Measurements from ENCODE around the gene CETN1.

CETN1 gene

DNA sequence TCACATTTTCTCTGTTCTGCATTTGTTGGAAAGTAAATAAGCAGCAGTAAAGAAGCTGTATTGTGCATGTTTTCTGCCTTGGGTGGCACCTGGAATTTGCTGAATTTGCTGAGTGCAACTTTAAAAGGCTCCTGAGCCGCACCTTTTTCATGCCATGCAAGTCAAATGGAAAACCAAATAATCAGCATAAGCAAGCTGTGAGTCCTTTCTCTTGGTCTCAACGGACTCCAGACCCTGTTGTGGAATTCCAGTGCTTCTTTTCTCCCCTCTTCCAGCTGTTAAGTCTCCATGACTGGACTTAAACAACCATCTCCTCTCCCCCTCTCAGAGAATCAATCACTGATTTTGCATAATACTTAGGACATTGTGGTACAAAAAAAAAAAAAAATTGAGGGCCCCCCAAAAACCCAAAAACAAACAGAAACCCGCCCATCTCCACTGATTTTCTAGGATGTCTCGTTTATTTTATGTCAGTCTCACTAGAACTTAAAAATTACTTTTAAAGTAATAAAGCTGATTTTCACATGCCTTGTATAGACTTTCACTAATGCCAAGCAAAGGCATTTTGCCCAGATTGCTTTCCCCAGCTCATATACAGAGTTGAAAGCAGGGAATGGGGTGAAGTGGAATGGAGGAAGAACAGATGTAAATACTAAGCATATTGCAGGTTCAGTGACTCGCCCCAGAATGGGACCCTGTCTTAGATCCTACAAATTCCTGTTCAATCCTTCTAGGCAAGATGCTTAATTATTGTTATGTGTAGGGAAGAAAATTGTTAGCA is 5.1 kb upstream of the CETN1 start:
- TF ChIP-seq NFIC (IDR thresholded peaks at IDR 0.05) (no peak), CEBPB (IDR thresholded peaks at IDR 0.05) (no peak), CREB1 (IDR thresholded peaks at IDR 0.05; ENCODE audit: low read depth) (no peak), EGR1 (IDR thresholded peaks at IDR 0.05) (no peak), ZBTB7A (IDR thresholded peaks at IDR 0.05; ENCODE audit: low read depth) (no peak), YY1 (IDR thresholded peaks at IDR 0.05; ENCODE audit: low read depth) (no peak), RAD21 (IDR thresholded peaks at IDR 0.05; ENCODE audit: low read depth) (no peak), FOXM1 (IDR thresholded peaks at IDR 0.05; ENCODE audit: borderline replicate concordance, low read depth) (no peak), TAF1 (IDR thresholded peaks at IDR 0.05; ENCODE audit: low read depth) (no peak), TCF12 (IDR thresholded peaks at IDR 0.05; ENCODE audit: low read depth) (no peak), TEAD4 (IDR thresholded peaks at IDR 0.05) (no peak), EP300 (IDR thresholded peaks at IDR 0.05; ENCODE audit: borderline replicate concordance) (no peak)
- TF ChIP-seq, protein P1, sequence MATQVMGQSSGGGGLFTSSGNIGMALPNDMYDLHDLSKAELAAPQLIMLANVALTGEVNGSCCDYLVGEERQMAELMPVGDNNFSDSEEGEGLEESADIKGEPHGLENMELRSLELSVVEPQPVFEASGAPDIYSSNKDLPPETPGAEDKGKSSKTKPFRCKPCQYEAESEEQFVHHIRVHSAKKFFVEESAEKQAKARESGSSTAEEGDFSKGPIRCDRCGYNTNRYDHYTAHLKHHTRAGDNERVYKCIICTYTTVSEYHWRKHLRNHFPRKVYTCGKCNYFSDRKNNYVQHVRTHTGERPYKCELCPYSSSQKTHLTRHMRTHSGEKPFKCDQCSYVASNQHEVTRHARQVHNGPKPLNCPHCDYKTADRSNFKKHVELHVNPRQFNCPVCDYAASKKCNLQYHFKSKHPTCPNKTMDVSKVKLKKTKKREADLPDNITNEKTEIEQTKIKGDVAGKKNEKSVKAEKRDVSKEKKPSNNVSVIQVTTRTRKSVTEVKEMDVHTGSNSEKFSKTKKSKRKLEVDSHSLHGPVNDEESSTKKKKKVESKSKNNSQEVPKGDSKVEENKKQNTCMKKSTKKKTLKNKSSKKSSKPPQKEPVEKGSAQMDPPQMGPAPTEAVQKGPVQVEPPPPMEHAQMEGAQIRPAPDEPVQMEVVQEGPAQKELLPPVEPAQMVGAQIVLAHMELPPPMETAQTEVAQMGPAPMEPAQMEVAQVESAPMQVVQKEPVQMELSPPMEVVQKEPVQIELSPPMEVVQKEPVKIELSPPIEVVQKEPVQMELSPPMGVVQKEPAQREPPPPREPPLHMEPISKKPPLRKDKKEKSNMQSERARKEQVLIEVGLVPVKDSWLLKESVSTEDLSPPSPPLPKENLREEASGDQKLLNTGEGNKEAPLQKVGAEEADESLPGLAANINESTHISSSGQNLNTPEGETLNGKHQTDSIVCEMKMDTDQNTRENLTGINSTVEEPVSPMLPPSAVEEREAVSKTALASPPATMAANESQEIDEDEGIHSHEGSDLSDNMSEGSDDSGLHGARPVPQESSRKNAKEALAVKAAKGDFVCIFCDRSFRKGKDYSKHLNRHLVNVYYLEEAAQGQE (IDR thresholded peaks at IDR 0.05; ENCODE audit: low read depth): no peak
- TF ChIP-seq, protein P2, sequence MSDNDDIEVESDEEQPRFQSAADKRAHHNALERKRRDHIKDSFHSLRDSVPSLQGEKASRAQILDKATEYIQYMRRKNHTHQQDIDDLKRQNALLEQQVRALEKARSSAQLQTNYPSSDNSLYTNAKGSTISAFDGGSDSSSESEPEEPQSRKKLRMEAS (IDR thresholded peaks at IDR 0.05): no peak
- TF ChIP-seq, protein P3, sequence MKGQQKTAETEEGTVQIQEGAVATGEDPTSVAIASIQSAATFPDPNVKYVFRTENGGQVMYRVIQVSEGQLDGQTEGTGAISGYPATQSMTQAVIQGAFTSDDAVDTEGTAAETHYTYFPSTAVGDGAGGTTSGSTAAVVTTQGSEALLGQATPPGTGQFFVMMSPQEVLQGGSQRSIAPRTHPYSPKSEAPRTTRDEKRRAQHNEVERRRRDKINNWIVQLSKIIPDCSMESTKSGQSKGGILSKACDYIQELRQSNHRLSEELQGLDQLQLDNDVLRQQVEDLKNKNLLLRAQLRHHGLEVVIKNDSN (IDR thresholded peaks at IDR 0.05): no peak

DNA sequence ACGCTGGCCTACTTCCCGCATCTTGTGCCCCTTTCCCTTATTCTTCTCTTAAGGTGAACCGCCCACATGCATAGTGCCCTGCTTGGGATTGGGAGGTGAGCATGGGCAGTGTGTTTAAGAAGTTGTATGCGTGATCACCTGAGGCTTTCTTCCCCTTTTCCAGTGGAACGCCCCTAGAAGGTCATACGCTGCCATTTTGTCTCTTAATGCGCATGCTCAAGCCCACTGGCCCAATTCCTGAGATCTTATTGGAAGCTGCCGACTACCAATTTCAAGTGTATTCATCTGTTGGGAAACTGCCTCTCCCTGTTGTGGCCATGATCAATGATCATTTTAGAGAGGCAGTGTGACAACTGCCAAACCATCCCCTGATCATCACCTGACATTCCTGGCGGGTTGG is 3.3 kb upstream of the CETN1 start:
- no peak for TF ChIP-seq YY1 (IDR thresholded peaks at IDR 0.05; ENCODE audit: low read depth)
- TF ChIP-seq, protein P3 (IDR thresholded peaks at IDR 0.05): no peak
- TF ChIP-seq ZBTB7A (IDR thresholded peaks at IDR 0.05; ENCODE audit: low read depth): no peak
- no peak for TF ChIP-seq CEBPB (IDR thresholded peaks at IDR 0.05)
- TF ChIP-seq, protein P2 (IDR thresholded peaks at IDR 0.05): no peak
- no peak for TF ChIP-seq TCF12 (IDR thresholded peaks at IDR 0.05; ENCODE audit: low read depth)
- no peak for TF ChIP-seq RAD21 (IDR thresholded peaks at IDR 0.05; ENCODE audit: low read depth)
- no peak for TF ChIP-seq FOXM1 (IDR thresholded peaks at IDR 0.05; ENCODE audit: borderline replicate concordance, low read depth)

DNA sequence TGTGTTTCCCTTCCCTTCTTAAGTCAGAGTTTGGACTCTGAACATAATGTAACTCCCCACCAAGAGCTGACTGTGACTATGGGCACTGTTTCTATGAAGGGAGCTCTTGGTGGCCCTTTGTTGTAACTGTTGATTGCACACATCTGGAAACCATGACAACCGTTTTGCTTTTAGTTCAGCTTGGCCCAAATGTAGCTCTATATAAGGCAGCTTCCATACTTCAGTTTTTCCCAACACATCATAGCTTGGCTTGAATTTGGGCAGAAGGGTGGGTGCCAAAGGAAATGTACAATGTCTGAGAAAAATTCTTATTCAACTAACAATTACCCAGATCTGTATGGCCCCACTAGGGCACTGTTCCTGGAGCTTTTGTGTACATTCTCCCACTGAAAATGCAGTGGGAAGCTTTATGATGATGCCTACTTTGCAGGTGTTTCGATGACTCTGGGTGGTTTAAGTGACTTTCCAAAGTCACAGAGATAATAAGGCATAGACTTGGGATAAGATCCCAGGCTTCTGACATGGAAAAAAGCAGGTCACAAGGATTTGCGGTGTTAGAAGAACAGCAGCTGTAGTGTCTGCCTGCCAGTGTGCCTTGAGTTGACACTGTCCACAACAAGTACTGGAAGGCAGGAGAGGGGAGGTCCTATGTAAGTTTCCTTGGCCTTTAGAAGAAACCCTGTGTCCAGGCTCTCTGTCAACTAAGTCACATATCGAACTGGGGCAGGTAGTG is 2.4 kb upstream of the CETN1 start:
- TF ChIP-seq NFIC (IDR thresholded peaks at IDR 0.05): no peak

DNA sequence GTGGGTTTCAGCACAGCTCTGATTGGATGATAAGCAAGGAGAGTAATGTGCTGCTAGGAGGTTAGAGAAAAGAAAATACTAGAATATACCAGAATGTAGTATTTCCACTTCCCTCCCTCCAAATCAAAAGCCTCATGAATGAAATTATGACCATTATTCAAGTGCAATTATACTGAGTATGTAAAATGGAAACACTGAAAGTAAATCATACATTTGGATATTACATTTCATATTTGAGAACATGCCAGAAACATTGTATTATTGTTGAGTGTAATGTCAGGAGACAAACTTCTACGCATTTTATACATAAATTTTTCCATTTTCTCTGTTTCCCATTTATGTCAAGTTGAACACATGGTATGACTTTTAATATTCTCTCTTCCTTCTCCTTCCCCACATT is 942 bp upstream of the CETN1 start:
- TF ChIP-seq, protein P1 (IDR thresholded peaks at IDR 0.05; ENCODE audit: low read depth): no peak
- TF ChIP-seq NFIC (IDR thresholded peaks at IDR 0.05) (no peak), CREB1 (IDR thresholded peaks at IDR 0.05; ENCODE audit: low read depth) (no peak), TCF12 (IDR thresholded peaks at IDR 0.05; ENCODE audit: low read depth) (no peak), EP300 (IDR thresholded peaks at IDR 0.05; ENCODE audit: borderline replicate concordance) (no peak)

DNA sequence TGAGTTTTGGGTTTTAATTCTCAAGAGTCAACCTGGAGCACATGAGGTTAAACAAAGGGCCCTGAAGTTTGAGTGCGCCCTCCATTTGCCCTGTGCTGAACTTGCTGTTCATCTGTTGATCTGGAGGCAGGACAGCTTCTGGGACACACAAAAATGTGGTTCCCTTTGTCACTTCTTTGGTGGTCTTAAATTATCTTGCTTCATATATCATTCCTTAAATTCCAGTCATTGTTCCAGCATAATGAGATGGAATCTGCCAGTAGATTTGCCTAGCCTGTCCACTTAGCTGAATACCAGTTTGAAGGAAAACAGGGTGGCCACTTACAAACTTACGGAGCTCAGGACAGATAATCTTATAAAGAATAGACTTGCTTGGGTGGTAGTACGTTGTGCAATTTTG is 916 bp downstream of the CETN1 start:
- TF ChIP-seq YY1 (IDR thresholded peaks at IDR 0.05; ENCODE audit: low read depth) (no peak), NFIC (IDR thresholded peaks at IDR 0.05) (no peak)

DNA sequence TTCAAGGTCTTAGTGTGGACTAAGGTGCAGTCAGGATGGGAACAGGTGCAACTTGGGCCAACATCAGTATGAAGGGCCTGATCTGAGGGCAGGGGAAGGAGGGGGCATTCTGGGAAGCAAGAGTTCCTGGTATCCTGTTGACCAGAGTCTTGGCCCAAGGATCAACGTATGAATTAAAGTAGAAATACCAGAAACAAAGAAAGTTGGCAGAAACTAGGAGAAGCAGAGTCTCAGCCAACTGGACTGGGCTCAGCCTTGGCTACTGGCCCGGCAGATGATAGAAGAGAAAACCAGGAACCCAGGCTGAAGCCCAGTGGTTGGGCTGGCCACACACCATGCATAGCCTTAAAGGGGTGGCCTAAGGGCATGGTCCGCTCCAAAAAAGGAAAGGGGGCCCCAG is 2.3 kb downstream of the CETN1 start:
- TF ChIP-seq EP300 (IDR thresholded peaks at IDR 0.05; ENCODE audit: borderline replicate concordance): no peak
- no peak for TF ChIP-seq TCF12 (IDR thresholded peaks at IDR 0.05; ENCODE audit: low read depth)
- TF ChIP-seq TAF1 (IDR thresholded peaks at IDR 0.05; ENCODE audit: low read depth): no peak
- TF ChIP-seq, protein P1 (IDR thresholded peaks at IDR 0.05; ENCODE audit: low read depth): no peak
- TF ChIP-seq CREB1 (IDR thresholded peaks at IDR 0.05; ENCODE audit: low read depth): no peak
- TF ChIP-seq EGR1 (IDR thresholded peaks at IDR 0.05): no peak
- no peak for TF ChIP-seq NFIC (IDR thresholded peaks at IDR 0.05)
- TF ChIP-seq, protein P2 (IDR thresholded peaks at IDR 0.05): no peak
- no peak for TF ChIP-seq TEAD4 (IDR thresholded peaks at IDR 0.05)
- no peak for TF ChIP-seq CEBPB (IDR thresholded peaks at IDR 0.05)
- TF ChIP-seq, protein P3 (IDR thresholded peaks at IDR 0.05): no peak
- no peak for TF ChIP-seq RAD21 (IDR thresholded peaks at IDR 0.05; ENCODE audit: low read depth)
- no peak for TF ChIP-seq ZBTB7A (IDR thresholded peaks at IDR 0.05; ENCODE audit: low read depth)
- no peak for TF ChIP-seq FOXM1 (IDR thresholded peaks at IDR 0.05; ENCODE audit: borderline replicate concordance, low read depth)
- TF ChIP-seq YY1 (IDR thresholded peaks at IDR 0.05; ENCODE audit: low read depth): no peak

All from Ishikawa (cell line).